Measurements from ENCODE around the gene LAMA5. TPM values are rescaled to one million over a fixed set of nuclear protein-coding genes. Genes with fewer than 3 reads are reported as not detected.

Gene LAMA5
- total and polyA plus RNA-seq, 2 experiments from 2014 or later, result 201 to 298 TPM

DNA sequence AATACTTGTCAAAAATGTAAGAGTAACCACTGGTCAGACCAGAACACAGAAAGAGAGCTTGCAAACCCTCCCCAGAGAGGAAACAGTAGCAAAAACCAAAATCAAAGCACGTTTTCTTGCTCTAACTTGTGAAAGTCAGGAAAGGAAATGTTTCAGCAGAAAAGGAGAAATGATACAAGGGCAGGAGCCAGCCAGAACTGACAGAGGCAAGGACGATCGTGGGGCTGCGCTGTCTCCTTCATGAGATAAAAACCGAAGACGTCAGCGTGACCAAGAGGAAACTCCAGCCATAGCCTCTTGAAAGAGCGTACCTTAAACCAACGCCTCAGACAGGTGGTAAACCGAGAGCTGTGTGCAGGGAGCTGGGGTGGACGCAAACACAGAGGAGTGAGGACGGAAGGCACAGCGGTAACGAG, 27.5 kb downstream of the LAMA5 start:
- no peak overlapping the region for H2AFZ ChIP-seq
- DNase-seq (ENCODE audit: low spot score) (no peak), ATAC-seq (no peak)
- no peaks in the 10 kb centered on the region for H3K9me2 ChIP-seq (ENCODE audit: insufficient read depth)
- TF ChIP-seq, protein P1, sequence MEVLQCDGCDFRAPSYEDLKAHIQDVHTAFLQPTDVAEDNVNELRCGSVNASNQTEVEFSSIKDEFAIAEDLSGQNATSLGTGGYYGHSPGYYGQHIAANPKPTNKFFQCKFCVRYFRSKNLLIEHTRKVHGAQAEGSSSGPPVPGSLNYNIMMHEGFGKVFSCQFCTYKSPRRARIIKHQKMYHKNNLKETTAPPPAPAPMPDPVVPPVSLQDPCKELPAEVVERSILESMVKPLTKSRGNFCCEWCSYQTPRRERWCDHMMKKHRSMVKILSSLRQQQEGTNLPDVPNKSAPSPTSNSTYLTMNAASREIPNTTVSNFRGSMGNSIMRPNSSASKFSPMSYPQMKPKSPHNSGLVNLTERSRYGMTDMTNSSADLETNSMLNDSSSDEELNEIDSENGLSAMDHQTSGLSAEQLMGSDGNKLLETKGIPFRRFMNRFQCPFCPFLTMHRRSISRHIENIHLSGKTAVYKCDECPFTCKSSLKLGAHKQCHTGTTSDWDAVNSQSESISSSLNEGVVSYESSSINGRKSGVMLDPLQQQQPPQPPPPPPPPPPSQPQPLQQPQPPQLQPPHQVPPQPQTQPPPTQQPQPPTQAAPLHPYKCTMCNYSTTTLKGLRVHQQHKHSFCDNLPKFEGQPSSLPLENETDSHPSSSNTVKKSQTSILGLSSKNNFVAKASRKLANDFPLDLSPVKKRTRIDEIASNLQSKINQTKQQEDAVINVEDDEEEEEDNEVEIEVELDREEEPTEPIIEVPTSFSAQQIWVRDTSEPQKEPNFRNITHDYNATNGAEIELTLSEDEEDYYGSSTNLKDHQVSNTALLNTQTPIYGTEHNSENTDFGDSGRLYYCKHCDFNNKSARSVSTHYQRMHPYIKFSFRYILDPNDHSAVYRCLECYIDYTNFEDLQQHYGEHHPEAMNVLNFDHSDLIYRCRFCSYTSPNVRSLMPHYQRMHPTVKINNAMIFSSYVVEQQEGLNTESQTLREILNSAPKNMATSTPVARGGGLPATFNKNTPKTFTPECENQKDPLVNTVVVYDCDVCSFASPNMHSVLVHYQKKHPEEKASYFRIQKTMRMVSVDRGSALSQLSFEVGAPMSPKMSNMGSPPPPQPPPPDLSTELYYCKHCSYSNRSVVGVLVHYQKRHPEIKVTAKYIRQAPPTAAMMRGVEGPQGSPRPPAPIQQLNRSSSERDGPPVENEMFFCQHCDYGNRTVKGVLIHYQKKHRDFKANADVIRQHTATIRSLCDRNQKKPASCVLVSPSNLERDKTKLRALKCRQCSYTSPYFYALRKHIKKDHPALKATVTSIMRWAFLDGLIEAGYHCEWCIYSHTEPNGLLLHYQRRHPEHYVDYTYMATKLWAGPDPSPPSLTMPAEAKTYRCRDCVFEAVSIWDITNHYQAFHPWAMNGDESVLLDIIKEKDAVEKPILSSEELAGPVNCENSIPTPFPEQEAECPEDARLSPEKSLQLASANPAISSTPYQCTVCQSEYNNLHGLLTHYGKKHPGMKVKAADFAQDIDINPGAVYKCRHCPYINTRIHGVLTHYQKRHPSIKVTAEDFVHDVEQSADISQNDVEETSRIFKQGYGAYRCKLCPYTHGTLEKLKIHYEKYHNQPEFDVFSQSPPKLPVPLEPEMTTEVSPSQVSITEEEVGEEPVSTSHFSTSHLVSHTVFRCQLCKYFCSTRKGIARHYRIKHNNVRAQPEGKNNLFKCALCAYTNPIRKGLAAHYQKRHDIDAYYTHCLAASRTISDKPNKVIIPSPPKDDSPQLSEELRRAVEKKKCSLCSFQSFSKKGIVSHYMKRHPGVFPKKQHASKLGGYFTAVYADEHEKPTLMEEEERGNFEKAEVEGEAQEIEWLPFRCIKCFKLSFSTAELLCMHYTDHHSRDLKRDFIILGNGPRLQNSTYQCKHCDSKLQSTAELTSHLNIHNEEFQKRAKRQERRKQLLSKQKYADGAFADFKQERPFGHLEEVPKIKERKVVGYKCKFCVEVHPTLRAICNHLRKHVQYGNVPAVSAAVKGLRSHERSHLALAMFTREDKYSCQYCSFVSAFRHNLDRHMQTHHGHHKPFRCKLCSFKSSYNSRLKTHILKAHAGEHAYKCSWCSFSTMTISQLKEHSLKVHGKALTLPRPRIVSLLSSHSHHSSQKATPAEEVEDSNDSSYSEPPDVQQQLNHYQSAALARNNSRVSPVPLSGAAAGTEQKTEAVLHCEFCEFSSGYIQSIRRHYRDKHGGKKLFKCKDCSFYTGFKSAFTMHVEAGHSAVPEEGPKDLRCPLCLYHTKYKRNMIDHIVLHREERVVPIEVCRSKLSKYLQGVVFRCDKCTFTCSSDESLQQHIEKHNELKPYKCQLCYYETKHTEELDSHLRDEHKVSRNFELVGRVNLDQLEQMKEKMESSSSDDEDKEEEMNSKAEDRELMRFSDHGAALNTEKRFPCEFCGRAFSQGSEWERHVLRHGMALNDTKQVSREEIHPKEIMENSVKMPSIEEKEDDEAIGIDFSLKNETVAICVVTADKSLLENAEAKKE (CRISPR knock-in tag; IDR thresholded peaks at IDR 0.05), result no peak
- TF ChIP-seq ZNF114 (CRISPR knock-in tag; IDR thresholded peaks at IDR 0.05) (no peak), ZNF331 (CRISPR knock-in tag; IDR thresholded peaks at IDR 0.05; ENCODE audit: low read depth) (no peak), EZH2 (IDR thresholded peaks at IDR 0.05; ENCODE audit: low read depth, unreplicated experiment) (no peak), STAT1 (IDR thresholded peaks at IDR 0.05; ENCODE audit: unreplicated experiment) (no peak), NANOG (IDR thresholded peaks at IDR 0.05; ENCODE audit: borderline replicate concordance) (no peak), POLR2AphosphoS5 (IDR thresholded peaks at IDR 0.05; ENCODE audit: low read depth) (no peak), CREB1 (CRISPR knock-in tag; IDR thresholded peaks at IDR 0.05; ENCODE audit: low read depth) (no peak), EZH2phosphoT487 (IDR thresholded peaks at IDR 0.05; ENCODE audit: unreplicated experiment) (no peak)
- TF ChIP-seq, protein P2, sequence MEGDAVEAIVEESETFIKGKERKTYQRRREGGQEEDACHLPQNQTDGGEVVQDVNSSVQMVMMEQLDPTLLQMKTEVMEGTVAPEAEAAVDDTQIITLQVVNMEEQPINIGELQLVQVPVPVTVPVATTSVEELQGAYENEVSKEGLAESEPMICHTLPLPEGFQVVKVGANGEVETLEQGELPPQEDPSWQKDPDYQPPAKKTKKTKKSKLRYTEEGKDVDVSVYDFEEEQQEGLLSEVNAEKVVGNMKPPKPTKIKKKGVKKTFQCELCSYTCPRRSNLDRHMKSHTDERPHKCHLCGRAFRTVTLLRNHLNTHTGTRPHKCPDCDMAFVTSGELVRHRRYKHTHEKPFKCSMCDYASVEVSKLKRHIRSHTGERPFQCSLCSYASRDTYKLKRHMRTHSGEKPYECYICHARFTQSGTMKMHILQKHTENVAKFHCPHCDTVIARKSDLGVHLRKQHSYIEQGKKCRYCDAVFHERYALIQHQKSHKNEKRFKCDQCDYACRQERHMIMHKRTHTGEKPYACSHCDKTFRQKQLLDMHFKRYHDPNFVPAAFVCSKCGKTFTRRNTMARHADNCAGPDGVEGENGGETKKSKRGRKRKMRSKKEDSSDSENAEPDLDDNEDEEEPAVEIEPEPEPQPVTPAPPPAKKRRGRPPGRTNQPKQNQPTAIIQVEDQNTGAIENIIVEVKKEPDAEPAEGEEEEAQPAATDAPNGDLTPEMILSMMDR (conservative IDR thresholded peaks at IDR 0.05; ENCODE audit: low read depth in 2 of 2), result no peak
- TF ChIP-seq, protein P3, sequence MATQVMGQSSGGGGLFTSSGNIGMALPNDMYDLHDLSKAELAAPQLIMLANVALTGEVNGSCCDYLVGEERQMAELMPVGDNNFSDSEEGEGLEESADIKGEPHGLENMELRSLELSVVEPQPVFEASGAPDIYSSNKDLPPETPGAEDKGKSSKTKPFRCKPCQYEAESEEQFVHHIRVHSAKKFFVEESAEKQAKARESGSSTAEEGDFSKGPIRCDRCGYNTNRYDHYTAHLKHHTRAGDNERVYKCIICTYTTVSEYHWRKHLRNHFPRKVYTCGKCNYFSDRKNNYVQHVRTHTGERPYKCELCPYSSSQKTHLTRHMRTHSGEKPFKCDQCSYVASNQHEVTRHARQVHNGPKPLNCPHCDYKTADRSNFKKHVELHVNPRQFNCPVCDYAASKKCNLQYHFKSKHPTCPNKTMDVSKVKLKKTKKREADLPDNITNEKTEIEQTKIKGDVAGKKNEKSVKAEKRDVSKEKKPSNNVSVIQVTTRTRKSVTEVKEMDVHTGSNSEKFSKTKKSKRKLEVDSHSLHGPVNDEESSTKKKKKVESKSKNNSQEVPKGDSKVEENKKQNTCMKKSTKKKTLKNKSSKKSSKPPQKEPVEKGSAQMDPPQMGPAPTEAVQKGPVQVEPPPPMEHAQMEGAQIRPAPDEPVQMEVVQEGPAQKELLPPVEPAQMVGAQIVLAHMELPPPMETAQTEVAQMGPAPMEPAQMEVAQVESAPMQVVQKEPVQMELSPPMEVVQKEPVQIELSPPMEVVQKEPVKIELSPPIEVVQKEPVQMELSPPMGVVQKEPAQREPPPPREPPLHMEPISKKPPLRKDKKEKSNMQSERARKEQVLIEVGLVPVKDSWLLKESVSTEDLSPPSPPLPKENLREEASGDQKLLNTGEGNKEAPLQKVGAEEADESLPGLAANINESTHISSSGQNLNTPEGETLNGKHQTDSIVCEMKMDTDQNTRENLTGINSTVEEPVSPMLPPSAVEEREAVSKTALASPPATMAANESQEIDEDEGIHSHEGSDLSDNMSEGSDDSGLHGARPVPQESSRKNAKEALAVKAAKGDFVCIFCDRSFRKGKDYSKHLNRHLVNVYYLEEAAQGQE (IDR thresholded peaks at IDR 0.05; ENCODE audit: unreplicated experiment), result no peak
- no peak overlapping the region for H3K4me2 ChIP-seq
- Mint-ChIP-seq H3K27me3 (ENCODE audit: insufficient read depth, low read depth, poor library complexity) (peaks cover 10% of the 10 kb centered on the region), H3K36me3 (ENCODE audit: low read depth) (peaks cover 63% of the 10 kb centered on the region), H3K4me1 (no peaks in the 10 kb centered on the region), H3K4me3 (no peak overlapping the region), H3K9me3 (no peaks in the 10 kb centered on the region), H3K27ac (peak overlapping the region; percentile 10; the same call in 1 of the 2 replicates)
- peaks cover 30% of the 10 kb centered on the region for H3K36me3 ChIP-seq (ENCODE audit: insufficient read depth)
- H3F3A ChIP-seq (replicated peaks; ENCODE audit: low read depth), result peaks cover 16% of the 10 kb centered on the region; the same call in 1 of the 2 replicates
- 0 out of 2 replicates have a peak overlapping the region, but pooled peaks have one; percentile 32 for H3K27ac ChIP-seq (ENCODE audit: low read depth)
- no peaks in the 10 kb centered on the region; the same call in 1 of the 2 replicates for H4K20me1 ChIP-seq (replicated peaks; ENCODE audit: insufficient read depth)
- peaks cover 12% of the 10 kb centered on the region; the same call in 1 of the 2 replicates for H3K79me2 ChIP-seq (replicated peaks; ENCODE audit: insufficient read depth)
- H3K4me1 ChIP-seq (ENCODE audit: insufficient read depth), result no peaks in the 10 kb centered on the region
- H3K27me3 ChIP-seq (ENCODE audit: insufficient read depth), result no peaks in the 10 kb centered on the region
- no peak overlapping the region for H3K4me3 ChIP-seq

Data from GM23338 (cell line).